ENCODE data around the gene CTIF. TPM values are rescaled to one million over a fixed set of nuclear protein-coding genes. Genes with fewer than 3 reads are reported as not detected.
A peak's percentile ranks its signal among the peaks of the same experiment; 100 is the strongest.
"Not testable (repeated sequence)": the region's sequence is repeated elsewhere in the genome, so short reads cannot be mapped to it uniquely, and the experiment has no call there.

Gene CTIF
- total RNA-seq, 2 donors from 2014 or later: 14.8 to 18.5 TPM

DNA sequence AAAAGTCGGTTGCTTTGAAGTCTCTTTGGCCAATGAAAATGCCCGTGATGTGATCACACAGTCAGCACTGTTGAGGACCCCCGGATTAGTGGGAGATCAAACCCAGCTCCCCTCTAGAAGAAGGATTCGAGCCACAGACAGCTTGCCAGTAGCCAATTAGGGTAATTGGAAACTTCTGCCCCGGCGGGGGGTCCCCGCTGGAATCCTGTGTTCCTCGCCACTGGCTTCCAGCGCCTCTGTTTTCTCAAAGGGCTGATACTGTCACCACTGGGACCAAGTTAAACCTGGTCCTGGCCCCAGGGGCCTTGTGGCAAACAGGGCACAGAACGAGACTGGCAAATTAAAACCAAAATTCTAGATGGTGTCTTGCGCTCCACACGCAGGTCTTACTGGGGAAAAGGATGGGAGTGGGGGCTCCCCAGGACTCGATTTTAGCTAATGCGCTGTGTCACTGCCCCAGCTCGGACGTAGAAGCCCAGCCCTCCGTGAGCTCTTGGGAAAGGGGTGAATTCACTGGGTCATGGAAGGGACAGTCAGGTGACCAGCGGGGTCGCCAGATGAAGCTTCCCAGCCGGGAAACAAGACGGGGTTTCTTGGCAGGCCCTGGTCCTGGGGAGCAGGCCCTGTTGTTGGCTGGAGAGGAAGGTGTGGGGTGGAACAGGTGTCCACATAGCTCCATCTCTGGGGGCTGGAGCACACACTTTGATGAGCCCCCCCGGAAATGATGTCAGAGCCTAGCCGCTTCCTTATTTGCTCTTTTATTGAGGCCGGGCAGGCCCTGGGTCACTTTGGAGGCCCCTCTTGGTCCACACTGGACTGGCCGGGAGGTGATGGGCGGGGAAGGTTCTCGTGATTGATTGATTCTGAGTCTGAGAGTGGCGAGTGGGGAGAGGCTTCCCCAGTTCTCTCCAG is 321.7 kb downstream of the CTIF start:
- intact Hi-C loops (cut with DNase I, micrococcal nuclease): no loop called here
- DNase-seq: no peak
- ATAC-seq: no peak

DNA sequence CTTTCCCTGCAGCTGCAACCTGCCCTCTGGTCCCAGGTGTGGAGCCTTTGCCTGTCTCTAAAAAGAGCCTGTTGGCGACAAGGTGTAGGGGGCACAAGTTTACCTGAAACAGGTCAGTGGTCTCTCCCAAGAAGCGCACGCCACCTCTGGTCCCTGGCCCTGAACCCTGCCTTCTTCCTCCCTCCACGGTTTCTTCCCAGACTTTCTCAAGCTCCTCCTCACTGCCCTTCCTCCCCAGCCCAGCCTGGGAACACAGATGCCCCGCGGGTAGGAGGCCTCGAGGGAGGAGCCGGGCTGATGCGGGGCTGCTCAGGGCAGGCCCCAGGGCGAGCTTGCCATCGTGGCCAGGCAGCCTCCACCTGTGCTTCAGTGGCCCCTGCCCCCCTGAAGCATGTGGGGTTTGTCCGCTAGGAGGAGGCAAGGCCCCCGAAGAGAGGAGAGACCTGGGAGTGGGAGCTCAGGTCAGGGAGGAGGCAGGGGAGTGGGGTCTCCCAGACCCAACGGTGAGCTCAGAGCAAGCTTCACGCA is 322.4 kb downstream of the CTIF start:
- no peak for DNase-seq
- ATAC-seq: no peak
- intact Hi-C loops (cut with DNase I, micrococcal nuclease): no loop called here

- no peak for ATAC-seq
- intact Hi-C loops (cut with DNase I, micrococcal nuclease): no loop called here
- no peak for DNase-seq
These were observed 323.3 kb downstream of the CTIF start for GRCh38 chr18:48862132-48862531.

DNA sequence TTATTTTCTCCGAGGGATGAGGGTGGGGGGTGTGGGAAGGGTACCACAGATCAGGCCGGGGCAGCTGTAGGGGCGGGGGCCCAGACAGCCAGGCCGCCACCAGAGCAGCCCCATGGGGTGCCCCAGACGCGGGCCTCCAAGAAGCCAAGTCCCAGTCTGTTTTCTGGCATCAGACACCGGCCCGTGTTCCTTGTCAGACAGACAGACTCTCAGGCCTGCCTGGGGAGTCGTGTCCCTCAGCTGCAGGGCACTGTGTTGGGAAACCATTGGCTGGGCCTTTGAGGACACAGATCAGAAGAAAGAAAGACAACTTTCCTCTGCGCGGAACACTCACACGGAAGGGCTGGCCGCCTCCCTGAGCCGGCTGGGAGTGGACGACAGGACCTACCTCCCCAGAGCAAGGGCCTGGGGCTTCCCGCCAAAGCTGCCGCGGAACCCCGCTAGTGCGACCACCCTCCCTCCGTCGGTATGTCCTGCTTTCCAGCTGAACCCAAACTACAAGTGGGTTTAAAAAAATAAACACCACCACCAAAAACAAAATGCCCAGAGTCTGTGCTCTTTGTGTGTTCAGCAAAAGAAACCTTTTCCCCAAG is 323.9 kb downstream of the CTIF start:
- ATAC-seq (no peak), DNase-seq (no peak)
- intact Hi-C loops (cut with DNase I, micrococcal nuclease): no loop called here

DNA sequence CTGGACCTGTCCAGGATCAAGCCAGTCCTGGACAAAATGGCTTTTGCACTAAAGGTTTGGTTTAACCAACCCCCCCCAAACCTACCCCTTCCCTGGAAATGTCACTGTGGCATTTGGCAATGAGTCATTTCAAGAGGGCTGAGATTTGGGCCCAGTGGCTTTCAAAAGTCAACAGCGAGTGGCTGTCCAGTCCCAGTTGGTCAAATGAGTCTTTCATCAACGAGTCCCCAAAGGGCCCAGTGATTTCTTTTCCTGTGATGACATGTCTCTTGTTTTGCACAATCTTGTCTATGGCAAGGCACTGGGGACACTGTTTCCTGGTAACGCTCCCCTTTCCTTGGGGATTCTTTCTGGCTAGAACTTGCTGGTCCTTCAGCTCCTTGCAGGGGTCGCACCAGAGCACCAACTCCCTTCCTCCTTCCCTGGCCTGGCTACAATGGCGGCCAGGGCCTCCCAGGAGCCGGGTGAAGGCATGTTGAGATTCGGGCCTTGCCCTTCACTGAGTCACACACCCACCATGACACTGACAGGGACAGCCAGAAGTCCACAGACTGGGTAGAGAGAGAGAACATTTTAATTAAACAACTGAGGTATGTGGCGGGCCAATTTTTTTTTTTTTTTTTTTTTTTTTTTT is 324.7 kb downstream of the CTIF start:
- intact Hi-C loops (cut with DNase I, micrococcal nuclease): no loop called here
- DNase-seq (no peak), ATAC-seq (no peak)

GRCh38 chr18:48864876-48865275 is 326.0 kb downstream of the CTIF start:
- no peak for DNase-seq
- intact Hi-C loops (cut with DNase I, micrococcal nuclease): no loop called here
- no peak for ATAC-seq

DNA sequence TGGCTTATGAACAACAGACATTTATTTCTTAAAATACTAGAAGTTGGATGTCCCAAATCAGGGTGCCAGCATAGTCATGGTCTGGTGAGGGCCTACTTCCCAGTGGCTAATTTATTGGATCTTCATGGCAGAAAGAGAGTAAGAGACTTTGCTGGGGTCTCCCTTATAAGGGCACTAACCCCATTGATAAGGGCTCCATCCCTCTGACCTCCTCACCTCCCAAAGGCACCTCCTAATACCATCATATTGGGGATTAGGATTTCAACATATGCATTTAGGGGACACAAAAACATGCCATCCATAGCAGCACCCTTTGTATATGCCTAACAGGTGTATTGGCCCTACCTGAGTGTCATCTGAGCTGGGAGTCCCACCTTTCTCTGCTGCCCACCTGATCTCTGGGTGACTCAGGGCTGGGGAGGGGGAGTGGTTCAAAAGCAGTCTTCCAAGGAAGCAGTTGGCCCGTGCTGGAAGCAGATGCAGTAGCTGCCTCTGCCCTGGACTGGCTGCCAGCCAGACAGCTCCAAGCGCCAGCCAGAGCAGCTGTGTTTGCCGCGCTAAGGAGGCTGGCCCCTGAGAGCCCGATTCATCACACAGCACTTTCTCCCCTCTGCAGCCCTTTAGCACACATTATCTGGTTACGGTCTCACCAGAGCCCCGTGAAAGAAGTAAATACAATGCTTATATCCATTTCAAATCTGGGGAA is 327.4 kb downstream of the CTIF start:
- intact Hi-C loops (cut with DNase I, micrococcal nuclease): no loop called here
- DNase-seq: peak; percentile 47 to 54
- ATAC-seq: peak; percentile 82

GRCh38 chr18:48866856-48867255 is 328.0 kb downstream of the CTIF start:
- DNase-seq (no peak), ATAC-seq (no peak)
- intact Hi-C loops (cut with DNase I, micrococcal nuclease): no loop called here

DNA sequence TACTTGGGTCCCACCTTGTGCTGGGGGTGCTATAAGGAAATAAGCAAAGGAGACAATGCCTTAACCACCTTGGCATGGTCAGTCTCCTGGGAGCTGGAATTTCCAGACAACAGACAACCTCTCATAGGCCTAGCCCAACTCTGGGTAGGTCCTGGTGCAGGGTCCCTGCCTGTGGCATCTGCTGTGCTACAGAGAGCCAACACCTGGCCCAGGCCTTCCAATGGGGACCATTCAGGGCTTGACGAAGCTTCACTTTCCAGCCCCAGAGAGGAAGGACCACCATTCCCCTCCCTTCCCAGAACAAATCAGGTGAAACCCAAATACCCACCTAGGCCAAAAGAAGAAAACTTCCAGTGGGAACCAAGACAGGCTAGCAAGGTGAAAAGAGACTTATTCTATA is 329.1 kb downstream of the CTIF start:
- no peak for DNase-seq
- intact Hi-C loops (cut with DNase I, micrococcal nuclease): no loop called here
- no peak for ATAC-seq

DNA sequence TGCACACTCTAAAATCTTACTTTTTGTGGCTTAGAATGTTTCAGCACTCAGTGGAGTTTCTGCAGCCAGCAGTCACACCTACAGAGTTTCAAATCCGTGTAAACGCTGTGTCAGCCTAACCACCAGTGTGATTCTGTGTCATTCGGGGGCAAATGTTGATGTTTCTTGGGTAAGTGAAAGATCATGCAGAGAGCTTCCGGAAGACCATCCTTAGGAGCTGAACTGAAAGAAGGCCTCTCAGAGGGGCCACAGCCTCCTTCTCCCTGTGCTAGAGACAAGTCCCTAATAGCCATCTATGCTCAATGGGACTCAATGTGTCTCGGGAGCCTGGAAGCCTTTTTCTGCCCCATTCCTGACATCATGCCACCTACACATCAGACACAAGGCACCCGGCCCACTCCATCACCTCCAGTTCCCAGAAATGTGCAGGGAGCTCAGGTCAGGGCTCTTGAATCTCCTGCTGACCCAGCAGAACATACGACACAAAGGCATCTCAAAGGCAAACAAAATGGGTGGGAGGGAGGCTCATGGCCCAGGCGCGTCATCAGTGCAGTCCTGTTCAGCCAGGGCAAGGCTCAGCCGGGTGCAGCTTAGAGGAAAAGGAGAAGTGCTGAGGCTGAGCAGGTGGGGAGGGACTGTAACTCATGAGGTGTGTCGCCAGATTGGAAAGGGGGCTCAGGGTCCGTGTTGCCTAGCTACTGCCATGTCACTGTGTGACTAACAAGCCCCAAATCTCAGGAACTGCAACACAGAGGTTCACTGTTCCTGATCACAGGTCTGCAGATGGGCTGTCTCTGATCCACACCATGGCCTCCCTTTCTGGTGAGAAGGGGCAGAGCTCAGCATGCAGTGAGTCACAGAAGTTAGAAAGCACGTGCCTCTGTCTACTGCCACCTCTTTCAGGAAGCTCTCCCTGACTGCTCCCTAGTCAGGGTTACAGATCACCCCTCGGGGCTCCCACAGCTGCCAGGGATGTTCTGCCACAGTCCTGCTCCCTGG is 329.9 kb downstream of the CTIF start:
- ATAC-seq: peak; percentile 46
- intact Hi-C loops (cut with DNase I, micrococcal nuclease): no loop called here

DNA sequence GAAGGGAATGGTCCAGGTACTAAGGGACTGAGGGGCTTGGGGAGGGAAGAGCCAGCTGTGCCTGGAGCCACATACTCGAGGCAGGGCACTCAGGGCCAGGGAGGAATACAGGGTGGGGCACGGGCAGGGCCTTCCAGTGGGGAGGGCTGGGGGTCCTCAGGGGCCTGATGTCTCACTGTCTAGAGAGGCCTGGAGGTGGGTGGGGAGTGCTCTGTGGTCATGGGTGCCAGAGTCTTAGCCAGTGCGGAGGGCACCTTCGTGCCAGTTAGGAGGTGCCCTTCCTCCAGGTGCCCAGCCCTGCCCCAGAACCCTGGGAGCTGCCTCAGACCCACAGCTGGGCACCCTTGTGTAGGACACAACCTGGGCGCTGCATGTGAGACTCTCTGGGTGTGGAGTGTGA is 330.8 kb downstream of the CTIF start:
- ATAC-seq (no peak), DNase-seq (no peak)
- intact Hi-C loops (cut with DNase I, micrococcal nuclease): no loop called here

More for the DNA sequence above, 329.9 kb downstream of the CTIF start:
- peak in 1 of 2 donors; percentile 26 for DNase-seq

DNA sequence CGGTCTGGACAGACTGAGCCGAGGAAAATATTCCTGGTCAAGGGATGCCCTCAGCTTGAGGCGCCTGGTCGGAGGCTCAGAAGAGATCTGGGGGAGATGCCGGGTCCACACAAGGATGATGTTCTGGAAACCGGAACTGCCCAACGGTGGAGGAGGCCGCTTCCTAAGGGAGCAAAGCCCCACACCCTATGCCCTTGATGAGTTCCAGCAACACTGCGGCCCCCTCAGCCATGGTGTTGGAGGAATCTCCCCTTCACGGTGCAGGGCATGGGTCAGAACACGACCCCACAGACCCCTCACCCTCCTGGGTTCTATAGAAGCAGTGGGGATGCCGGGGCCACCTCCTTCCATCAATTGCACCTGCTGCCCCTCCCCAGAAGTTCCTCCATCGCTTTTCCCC is 332.1 kb downstream of the CTIF start:
- DNase-seq; ATAC-seq; intact Hi-C loops (cut with DNase I, micrococcal nuclease): not testable (repeated sequence)

DNA sequence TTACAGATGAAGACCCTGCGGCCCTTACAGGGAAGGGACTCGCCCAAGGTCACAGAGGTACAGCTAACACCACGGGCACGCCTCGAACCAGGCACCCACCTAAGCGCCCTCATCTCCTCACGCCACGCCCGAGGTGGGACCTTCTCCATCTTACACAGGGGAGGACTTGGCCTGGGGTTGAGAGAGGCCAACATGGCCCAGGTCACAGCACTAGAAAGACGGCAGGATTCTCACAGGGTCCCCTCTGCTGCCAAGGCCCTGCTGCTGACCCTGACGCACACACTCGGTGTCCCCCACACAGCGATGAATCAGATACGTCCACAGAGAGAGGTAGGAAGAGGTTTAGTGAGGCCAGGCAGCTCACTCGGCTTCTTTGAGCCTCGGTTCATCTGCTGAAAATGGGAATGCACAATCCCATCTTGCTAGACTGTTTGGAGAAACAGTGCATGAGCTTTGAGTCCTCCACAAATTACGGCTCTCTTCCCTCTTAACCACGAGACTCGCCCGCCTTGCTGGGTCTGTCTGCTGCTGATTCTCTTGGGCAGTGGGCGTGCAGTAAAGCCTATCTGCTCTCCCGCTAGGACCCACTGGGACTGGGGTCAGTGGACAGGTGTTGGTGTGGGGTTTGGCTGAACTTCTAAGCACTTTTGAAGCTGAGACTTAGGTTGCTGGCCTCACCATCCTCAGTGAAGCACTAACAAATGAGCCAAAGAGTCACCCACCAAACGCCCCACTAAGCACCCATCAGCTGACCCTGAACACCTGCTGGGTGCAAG is 332.7 kb downstream of the CTIF start:
- no peak for DNase-seq
- no peak for ATAC-seq
- intact Hi-C loops (cut with DNase I, micrococcal nuclease): no loop called here

DNA sequence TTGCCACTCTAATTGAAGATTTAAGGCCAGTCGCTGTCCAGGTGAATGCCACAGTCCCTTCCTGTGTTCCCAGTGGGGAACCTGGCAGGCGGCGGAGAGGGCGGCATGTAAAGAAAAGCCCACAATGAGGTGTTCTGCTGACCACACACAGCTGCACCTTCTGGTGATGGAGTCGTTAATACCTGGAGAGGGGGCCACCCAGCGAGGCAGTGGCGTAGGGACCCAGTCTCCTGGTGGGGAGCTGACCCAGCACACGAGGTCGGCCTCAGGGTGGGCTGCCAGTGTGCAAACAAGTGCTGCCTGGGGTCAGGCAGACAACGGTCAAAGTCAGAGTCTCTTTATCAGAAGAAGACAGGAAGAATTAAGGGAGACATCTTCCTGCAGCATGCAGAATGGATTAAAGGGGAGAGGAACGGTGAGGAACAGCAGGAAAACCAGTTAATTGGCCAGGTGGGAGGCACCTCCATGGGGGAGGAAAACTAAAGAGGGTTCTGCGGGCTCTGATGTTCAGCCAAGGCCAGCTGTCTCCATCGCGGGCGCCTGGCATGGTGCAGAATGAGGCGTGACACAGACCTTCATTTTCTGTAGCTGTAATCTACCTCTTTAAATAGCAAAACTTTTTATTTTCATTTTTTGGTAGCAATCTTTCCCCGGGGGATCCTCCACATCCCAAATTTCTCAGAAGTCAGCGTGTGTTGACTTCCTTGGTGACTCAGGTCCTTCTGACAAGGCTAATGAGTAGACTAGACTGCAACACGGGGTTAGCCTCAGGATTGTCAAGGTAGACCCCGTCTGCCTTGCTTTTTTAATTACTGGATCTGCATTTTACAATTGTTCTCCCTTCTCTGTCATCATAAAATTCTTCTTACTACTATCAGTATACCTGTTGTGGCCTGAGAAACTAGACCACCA is 333.7 kb downstream of the CTIF start:
- intact Hi-C loops (cut with DNase I, micrococcal nuclease): no loop called here
- ATAC-seq (no peak), DNase-seq (no peak)

- ATAC-seq: no peak
- intact Hi-C loops (cut with DNase I, micrococcal nuclease): no loop called here
- no peak for DNase-seq
These were observed 335.4 kb downstream of the CTIF start for GRCh38 chr18:48874233-48874632.

DNA sequence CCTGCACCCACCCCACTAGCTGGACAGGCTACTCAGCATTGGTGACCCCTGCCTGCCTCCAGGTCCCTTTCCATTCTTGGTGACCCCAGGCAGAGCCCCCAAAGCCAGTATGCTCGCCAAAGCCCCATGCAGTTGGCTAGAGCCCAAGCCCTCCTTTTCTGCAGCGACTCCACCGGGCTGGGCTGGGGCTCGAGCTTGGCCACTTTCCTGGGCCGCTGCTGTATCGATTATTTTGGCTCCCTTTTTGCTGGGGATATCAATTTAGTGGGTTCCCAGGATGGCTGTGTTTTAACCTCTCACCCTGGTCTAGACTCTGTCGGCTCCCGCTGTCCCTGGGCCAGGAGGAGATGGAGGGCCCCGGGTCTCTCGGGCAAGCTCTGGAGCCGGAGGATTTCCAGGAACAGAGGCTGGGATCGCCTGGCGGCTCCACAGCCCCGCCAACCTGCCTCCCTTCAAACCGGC is 335.9 kb downstream of the CTIF start:
- no peak for ATAC-seq
- intact Hi-C loops (cut with DNase I, micrococcal nuclease): no loop called here
- DNase-seq: no peak
